Glomerular endothelial cell (primary cell): ENCODE measurements around the gene ADCY1. TPM values are rescaled to one million over a fixed set of nuclear protein-coding genes. Genes with fewer than 3 reads are reported as not detected.

Experiments
- DNase-seq: peaks from one replicate; pipeline ENCODE4 v3.0.0-alpha.2; 2011; ENCODE audit warnings: low read depth, low spot score; ENCODE audit errors: extremely low read depth
- total RNA-seq: library from RNA; depleted of rRNA; stranded (reverse); fragments of >200 nt; gene quantifications from 2 replicates; pipeline ENCODE4 v1.2.3, GENCODE V29; 2015

ADCY1 gene
- total RNA-seq, 1 donor from 2014 or later, result 0.35 TPM

- DNase-seq, result no peak
These were observed 49.0 kb downstream of the ADCY1 start for GRCh38 chr7:45623157-45623556.

- no peak for DNase-seq
These were observed 49.7 kb downstream of the ADCY1 start for GRCh38 chr7:45623740-45624391.

GRCh38 chr7:45624392-45624760 is 50.2 kb downstream of the ADCY1 start:
- no peak for DNase-seq

- no peak for DNase-seq
These were observed 50.9 kb downstream of the ADCY1 start for GRCh38 chr7:45625067-45625466.

- no peak for DNase-seq
These were observed 51.7 kb downstream of the ADCY1 start for GRCh38 chr7:45625714-45626440.

- no peak for DNase-seq
These were observed 52.6 kb downstream of the ADCY1 start for GRCh38 chr7:45626441-45627430.

GRCh38 chr7:45627691-45628456 is 53.7 kb downstream of the ADCY1 start:
- DNase-seq, result no peak

- no peak for DNase-seq
These were observed 57.4 kb downstream of the ADCY1 start for GRCh38 chr7:45631569-45631968.

GRCh38 chr7:45636733-45637132 is 62.6 kb downstream of the ADCY1 start:
- no peak for DNase-seq

GRCh38 chr7:45638916-45639315 is 64.7 kb downstream of the ADCY1 start:
- DNase-seq, result no peak

GRCh38 chr7:45642044-45642443 is 67.9 kb downstream of the ADCY1 start:
- no peak for DNase-seq

- DNase-seq, result no peak
These were observed 69.5 kb downstream of the ADCY1 start for GRCh38 chr7:45643630-45644029.

- DNase-seq, result no peak
These were observed 70.1 kb downstream of the ADCY1 start for GRCh38 chr7:45644237-45644636.

GRCh38 chr7:45645141-45645969 is 71.2 kb downstream of the ADCY1 start:
- DNase-seq, result no peak

GRCh38 chr7:45646207-45646821 is 72.1 kb downstream of the ADCY1 start:
- no peak for DNase-seq

- no peak for DNase-seq
These were observed 73.0 kb downstream of the ADCY1 start for GRCh38 chr7:45646996-45647825.

- no peak for DNase-seq
These were observed 74.0 kb downstream of the ADCY1 start for GRCh38 chr7:45647967-45648670.

- DNase-seq, result no peak
These were observed 74.5 kb downstream of the ADCY1 start for GRCh38 chr7:45648671-45648995.
